HL-60 (cell line): ENCODE data around the gene NEUROG1.

ENCODE experiments used
- GABPA ChIP-seq: IDR thresholded peaks from 2 replicates; pipeline ENCODE4 v1.6.1; 2012; ENCODE audit warnings: low read depth
- POLR2AphosphoS5 ChIP-seq: IDR thresholded peaks from 2 replicates; pipeline ENCODE4 v1.6.1; 2012; ENCODE audit warnings: low read depth
- TF ChIP-seq, protein P1 (sequence below): IDR thresholded peaks from one replicate; pipeline ENCODE4 v1.5.1; 2011; ENCODE audit warnings: low read length, control low read depth, inconsistent platforms; ENCODE audit not compliant: insufficient read depth

DNA sequence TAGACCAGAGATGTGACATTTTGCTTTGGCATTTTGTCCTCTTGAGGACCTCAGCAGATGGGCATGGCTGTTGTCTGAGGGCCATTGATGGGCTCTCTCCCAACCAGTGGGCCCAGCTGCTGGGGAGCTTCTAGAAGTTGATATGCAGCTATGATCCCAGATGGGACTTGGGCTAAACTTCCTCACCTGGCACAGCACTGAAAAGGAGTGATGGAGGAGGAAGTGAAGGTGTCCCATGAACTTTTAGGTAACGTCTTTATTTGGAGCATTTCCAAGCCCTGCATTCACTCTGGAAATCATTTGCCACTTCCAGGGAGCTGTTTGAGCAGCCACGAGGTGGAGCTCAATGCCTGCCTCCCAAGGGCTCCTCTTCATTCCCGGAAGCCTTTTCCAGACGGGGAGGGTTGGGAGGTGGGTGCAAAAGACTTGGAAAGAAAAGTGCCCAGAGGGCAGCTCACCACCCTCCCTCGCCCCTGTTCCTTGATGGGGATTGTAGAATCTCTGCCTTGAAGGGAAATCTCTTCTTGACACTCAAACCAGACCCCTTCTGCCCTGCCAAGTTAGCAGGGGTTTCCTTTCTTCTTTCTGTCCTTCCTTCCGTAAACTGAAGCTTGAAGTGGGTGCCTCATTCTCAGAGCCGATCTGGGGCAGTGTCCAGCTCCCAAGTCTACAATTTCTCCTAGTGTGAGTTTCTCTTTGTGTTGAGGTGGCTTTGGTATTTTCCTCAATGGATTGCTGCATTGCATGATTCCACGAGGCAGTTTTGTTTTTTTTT lies 18.1 kb upstream of the NEUROG1 start:
- TF ChIP-seq, protein P1, sequence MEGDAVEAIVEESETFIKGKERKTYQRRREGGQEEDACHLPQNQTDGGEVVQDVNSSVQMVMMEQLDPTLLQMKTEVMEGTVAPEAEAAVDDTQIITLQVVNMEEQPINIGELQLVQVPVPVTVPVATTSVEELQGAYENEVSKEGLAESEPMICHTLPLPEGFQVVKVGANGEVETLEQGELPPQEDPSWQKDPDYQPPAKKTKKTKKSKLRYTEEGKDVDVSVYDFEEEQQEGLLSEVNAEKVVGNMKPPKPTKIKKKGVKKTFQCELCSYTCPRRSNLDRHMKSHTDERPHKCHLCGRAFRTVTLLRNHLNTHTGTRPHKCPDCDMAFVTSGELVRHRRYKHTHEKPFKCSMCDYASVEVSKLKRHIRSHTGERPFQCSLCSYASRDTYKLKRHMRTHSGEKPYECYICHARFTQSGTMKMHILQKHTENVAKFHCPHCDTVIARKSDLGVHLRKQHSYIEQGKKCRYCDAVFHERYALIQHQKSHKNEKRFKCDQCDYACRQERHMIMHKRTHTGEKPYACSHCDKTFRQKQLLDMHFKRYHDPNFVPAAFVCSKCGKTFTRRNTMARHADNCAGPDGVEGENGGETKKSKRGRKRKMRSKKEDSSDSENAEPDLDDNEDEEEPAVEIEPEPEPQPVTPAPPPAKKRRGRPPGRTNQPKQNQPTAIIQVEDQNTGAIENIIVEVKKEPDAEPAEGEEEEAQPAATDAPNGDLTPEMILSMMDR = no peak
- TF ChIP-seq GABPA (no peak), POLR2AphosphoS5 (no peak)
